Measurements from ENCODE around the gene FBLN2. TPM values are rescaled to one million over a fixed set of nuclear protein-coding genes. Genes with fewer than 3 reads are reported as not detected.
A peak's percentile ranks its signal among the peaks of the same experiment; 100 is the strongest.

The FBLN2 gene
- total RNA-seq, 1 experiment from 2014 or later: 0.07 TPM

- DNase-seq (ENCODE audit: low spot score): no peak
These were observed 73.4 kb downstream of the FBLN2 start for GRCh38 chr3:13622356-13622755.

DNA sequence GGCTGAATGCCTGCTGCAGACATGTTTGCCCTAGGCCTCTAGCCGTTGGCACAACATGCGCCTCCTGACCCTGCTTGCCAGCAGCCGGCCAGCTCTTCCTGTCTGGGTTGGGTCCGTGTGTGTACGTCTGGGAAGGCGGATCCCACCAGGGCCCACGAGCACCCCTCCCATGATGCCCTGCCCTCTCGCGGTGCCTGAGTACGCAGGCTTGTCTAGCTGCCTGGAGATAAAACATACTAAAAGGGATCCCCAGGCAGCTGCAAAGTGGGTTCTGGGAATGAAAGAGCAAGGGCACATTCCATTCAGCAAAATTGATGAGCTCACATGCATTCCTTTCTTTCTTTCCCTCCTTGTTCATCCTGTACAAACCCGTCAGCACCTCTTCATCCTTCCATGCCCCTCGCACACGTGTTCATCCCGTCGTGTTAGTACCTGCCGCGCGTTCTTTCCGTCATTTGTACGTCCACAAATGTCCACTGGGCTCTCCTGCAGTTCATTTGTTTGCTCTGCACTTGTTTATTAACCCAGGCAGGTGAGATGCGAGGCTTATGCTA is 74.3 kb downstream of the FBLN2 start:
- peak; percentile 21 for DNase-seq (ENCODE audit: low spot score)

DNA sequence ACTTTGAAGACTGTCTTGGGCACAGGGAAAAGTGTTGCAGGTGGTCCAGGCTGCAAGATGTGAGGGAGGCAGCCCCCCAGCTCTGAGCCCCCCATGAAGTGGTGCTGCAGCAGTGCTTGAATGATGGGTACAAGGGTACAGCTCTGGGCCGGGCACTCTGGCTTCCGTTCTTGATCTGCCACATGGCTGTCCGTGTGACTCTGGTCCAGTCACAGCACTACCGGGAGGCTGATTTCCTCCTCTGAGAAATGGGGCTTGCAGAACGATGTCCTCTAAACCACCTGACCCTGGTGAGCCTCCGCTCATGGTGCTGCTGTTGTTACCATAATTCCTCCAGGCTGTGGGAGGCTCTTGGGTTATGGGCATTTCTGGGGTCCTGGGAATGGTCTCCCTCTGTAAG is 75.1 kb downstream of the FBLN2 start:
- no peak for DNase-seq (ENCODE audit: low spot score)

DNA sequence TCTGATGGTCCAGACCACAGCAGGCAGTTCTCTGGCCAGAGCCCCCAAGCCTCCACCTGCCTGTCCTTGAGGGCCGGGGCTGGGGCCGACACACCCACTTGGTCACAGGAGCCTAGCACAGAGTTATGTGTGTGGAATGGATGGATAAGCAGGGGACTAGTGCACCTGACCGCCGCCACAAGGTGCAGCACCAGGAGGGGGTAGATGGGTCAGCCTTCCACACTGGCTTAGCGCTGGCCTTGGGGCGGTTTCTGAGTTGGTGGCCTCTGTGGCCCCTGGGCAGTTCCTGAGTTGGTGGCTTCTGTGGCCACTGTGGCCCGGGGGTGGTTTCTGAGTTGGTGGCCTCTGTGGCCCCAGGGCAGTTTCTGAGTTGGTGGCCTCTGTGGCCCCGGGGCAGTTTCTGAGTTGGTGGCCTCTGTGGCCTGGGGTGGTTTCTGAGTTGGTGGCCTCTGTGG is 75.8 kb downstream of the FBLN2 start:
- DNase-seq (ENCODE audit: low spot score): no peak

GRCh38 chr3:13626396-13626795 is 77.5 kb downstream of the FBLN2 start:
- DNase-seq (ENCODE audit: low spot score): no peak

DNA sequence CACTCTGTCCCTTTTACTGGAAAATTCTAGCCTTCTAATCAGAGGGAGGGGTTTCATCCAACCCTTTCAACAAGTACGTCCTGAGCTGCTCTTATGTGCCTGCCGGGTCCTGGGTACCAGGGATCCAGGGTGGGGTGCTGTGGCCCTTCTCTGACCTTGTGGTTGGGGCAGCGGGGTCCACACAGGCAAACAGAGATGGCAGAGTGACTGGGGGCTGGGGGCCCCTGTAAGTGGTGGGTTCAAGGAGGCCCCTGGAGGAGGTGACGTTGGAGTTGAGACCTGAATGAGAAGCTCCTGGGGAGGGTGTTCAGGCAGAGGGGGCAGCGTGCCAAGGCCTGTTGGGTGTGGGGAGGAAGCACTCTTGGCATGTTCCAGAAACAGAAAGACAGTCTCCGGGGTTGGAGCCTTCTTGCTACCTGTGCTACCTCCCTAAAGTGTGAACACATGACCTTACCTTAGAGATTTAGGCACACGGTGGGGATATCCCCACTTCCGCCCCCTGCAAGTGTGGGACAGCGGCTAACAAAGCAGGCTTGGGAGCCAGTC is 78.1 kb downstream of the FBLN2 start:
- no peak for DNase-seq (ENCODE audit: low spot score)

GRCh38 chr3:13627681-13628080 is 78.8 kb downstream of the FBLN2 start:
- no peak for DNase-seq (ENCODE audit: low spot score)

GRCh38 chr3:13628432-13628831 is 79.5 kb downstream of the FBLN2 start:
- DNase-seq (ENCODE audit: low spot score): no peak

GRCh38 chr3:13628841-13629551 is 80.1 kb downstream of the FBLN2 start:
- no peak for DNase-seq (ENCODE audit: low spot score)

DNA sequence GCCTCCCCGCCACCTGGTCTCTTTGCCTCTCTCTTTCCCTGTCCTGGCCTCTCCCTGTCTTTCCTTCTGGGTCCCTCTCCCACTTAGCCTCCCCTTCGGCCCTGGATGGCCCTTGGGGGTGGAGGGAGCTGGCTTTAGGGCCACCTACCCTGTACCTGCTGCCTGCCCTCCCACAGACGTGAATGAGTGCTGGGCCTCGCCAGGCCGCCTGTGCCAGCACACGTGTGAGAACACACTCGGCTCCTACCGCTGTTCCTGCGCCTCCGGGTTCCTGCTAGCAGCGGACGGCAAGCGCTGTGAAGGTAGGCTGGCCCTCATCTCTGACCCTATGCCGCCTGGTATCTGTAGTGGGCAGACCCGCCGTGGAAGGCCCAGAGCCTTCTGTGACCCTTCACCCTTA is 80.7 kb downstream of the FBLN2 start:
- no peak for DNase-seq (ENCODE audit: low spot score)

- no peak for DNase-seq (ENCODE audit: low spot score)
These were observed 82.3 kb downstream of the FBLN2 start for GRCh38 chr3:13631256-13631655.

GRCh38 chr3:13633176-13633575 is 84.3 kb downstream of the FBLN2 start:
- DNase-seq (ENCODE audit: low spot score): no peak

- no peak for DNase-seq (ENCODE audit: low spot score)
These were observed 85.2 kb downstream of the FBLN2 start for GRCh38 chr3:13634151-13634550.

DNA sequence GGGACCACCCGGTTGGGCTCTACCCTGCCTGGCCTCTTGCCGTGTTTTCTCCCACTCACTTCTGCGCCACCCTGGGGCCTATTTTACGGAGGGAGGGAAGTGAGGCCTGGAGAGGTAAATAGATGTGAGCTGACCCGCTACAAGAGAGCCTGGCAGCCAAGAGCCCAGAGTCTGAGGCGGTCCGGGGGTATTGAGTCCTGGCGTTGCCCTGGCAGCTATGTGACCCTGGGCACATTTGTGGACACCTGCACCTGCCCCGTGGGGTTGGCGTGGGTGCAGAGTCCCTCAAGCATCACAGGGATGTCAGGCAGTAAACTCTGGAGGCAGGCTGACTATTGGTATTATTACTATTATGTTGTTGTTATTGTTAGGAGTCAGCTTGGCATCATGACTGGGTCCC is 85.7 kb downstream of the FBLN2 start:
- no peak for DNase-seq (ENCODE audit: low spot score)

- DNase-seq (ENCODE audit: low spot score): no peak
These were observed 87.3 kb downstream of the FBLN2 start for GRCh38 chr3:13636186-13636585.

DNA sequence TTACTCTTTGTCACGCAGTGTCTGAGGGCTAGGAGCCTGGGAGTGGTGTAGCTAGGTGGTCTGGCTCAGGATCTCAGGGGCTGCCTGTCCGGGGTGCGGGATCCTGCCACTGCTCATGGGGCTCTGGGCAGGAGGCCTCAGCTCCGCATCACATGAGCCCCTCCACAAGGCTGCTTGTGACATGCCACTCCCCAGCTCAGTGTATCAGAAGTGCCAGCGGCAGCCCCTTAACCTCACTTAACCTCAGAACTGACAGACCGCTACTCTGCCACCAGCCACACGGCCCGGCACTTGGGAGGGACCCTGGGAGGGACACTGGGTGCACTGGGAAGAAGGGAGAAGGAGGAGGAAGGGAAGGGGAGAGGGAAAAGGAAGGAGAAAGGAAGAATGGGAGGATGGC is 87.9 kb downstream of the FBLN2 start:
- no peak for DNase-seq (ENCODE audit: low spot score)

GRCh38 chr3:13637311-13637891 is 88.5 kb downstream of the FBLN2 start:
- DNase-seq (ENCODE audit: low spot score): no peak

DNA sequence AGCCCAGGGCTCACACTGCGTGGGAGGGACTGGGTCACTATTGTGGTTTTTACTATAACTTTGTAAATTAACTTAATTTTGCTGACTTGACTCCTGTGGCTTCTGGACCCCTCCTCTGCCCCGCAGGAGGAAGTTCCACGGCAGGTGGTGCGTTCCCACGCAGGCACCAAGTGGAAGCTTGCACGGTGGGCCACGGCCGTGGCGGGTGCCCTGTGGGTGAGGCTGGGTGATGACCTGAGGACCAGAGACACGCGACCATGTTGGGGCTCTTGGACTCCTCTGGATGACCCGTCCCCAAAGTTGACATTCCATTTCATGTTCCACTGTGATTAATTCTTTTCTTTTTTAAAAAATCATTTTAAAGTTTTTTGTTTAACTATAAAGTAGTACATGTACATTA is 89.0 kb downstream of the FBLN2 start:
- no peak for DNase-seq (ENCODE audit: low spot score)

DNA sequence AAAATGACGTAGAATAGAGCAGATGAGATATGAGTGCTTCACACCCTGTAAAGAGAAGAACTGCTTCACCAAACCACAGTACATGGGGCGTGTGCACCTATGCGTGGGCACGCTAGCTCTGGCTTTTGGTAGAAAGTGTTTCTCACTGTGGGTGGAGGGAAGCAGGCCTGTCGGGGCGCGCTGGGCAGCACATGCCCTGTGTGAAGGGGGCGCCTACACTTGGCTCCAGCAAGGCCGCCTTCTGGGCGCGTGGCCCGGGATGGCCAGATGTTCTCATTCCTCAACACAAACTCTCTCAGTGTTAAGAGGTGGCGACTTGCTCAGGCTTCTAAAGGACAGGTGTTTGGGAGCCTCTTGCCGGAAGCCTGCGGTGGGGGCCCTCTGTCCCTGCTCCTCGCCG is 90.0 kb downstream of the FBLN2 start:
- DNase-seq (ENCODE audit: low spot score): no peak

DNA sequence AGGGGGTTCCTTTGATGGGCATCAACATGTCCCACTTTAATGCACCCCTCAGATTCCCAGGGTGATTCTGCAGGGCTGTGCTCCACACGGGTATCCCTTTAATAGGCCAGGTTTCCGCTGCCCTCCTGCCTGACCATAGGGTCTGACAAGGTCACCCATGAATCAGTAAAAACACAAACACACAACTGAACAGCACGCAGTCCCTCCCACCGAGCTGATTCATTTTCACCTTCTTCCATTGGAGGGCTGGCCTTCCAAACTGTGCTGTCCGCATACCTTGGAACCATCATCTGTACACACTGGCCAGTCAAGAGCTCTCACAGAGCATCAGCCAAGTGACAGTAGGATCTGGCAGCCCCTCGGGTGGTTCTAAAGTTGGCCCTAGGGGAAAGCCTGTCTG is 93.7 kb downstream of the FBLN2 start:
- peak; percentile 42 for DNase-seq (ENCODE audit: low spot score)

GRCh38 chr3:13644341-13645117 is 95.6 kb downstream of the FBLN2 start:
- DNase-seq (ENCODE audit: low spot score): peak; percentile 48
